GM21576 (cell line): ENCODE data around the gene PPM1J.

ENCODE experiments used
- ATAC-seq: cut with Tn5 transposase; IDR thresholded peaks from one replicate; pipeline ENCODE4 v1.9.1; 2021; ENCODE audit warnings: mild to moderate bottlenecking, moderate library complexity; ENCODE audit not compliant: unreplicated experiment

PPM1J gene

DNA sequence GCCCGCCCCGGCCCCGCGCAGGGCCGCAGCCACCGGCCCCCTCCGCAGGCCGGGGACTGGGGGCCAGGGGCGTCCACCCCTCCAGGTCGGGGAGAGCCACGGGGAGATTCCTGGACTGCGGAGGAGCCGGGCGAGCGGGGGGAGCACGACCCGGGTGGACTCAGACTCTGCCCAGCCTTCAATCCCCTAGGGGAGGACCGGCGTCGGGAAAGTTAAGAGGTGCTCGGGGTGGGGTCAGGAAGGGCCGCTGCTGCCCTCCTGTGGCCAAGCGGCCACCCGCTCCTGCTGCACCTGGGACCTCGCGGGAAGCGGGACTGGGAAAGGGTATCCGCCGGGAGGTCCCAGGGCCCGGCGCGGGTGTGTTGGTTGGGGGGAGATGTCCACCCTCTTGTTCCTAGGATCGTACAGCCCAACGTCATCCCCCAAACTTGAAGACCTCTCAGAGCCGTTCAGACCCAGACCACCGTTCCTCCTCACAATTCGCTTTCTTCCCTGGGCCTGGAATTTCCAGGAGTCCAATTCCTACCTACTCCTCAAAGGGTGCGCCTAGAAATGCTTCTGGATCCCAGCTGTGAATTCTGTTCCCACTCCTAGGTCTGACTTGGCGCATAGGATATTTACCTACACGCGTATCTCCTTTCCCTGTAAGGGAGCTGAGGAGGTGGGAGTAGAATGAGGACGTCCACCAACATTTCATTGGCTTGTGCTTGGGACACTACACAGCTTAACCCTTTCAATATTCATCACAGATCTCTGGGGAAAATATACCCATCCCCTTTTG, 7.7 kb downstream of the PPM1J start:
- peak; percentile 65 for ATAC-seq

DNA sequence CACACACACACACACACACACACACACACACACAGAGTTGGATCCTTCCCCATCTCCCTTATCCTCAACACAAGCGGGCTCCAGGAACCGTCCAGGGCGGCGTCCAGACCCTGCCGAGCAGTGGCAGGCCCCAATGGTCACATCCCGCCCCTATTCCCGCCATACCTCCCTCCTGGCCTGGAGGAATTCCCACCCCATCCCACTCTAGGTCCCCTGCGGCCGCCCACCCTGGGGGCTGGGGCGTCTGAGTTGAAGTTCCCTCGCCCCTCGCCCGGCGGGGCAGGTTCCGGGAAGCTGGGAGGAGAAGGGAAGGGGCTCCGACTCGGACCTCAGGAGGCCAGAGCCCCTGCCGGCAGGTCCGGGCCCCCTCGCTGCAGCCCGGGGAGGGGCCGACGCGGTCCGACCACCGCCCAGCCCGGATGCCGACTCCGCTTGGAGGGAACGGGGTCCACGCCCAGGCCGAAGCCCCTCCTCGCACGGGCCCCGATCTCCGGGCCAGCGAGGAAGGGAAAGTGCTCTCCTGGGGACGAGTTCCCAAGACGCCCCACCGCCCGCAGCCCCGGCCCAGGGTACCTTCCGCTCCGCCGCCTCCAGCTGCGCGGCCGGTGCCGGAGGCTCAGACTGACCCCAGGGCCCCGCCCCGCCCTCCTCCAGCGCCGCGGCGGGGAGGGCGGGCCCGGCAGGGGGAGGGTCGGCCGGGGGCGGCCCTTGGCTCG, 8.5 kb downstream of the PPM1J start, which contains the start of gene RHOC:
TSS of gene RHOC (minus strand) at position 623 of the 716 bp plus-strand sequence. CDS start 3,328 bp downstream, outside the sequence.
- peak; percentile 51 for ATAC-seq

DNA sequence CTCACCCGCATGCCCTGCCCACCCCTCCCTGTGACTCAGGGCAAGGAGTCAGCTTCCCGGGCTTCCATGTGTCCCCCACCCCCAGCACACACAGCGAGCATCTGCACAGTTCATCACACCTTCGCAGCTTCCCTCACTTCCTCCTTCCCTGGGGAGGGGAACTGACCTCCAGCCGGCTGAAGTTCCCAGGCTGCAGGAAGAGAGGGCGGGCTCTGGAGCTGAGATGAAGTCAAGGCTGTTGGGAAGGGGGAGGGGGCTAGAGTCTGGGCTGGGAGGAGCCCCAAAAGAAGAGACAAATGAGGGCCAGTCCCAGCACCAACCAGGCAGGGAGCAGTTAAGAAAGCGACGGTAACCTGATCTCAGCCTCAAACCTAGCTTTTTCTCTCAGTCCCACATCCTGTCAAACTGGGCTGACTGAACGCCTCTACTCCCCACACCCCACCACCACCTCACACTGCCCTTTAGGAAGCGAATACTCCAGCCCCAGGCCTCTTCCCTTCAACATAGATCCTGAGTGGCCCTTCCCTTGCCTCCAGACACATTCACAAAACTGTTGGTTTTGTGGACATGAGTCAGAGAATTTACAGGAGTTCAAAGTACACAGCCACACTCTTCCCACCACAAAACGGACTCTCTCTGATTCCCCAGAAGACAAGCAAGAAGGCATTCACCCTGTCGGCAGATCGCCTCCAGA, 10.1 kb downstream of the PPM1J start:
- peak; percentile 55 for ATAC-seq

DNA sequence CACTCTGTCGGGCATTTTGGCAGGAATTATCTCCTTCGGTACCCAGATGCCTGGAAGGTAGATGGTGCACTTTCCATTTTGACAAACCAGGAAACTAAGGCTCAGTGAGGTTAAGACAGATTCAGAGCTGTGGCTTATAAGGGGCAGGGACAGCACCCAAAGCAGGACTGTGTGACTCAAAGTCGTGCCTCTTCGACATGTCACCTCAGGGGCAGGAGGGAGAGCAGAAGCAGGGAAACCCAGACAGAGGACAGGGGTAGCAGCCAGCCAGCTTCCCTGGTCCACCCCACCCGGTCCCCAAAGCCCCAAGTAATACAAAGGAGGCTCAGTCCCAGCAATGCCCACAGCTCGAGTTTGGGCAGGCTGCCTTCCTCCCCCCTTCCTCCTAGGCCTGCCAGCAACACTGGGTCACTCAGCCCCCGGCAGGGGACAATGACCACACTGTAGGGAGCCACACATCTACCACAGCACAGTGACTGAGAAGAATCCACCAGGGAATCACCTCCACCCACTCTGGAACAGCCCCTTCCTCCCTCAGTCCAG, 10.7 kb downstream of the PPM1J start:
- ATAC-seq, result no peak

DNA sequence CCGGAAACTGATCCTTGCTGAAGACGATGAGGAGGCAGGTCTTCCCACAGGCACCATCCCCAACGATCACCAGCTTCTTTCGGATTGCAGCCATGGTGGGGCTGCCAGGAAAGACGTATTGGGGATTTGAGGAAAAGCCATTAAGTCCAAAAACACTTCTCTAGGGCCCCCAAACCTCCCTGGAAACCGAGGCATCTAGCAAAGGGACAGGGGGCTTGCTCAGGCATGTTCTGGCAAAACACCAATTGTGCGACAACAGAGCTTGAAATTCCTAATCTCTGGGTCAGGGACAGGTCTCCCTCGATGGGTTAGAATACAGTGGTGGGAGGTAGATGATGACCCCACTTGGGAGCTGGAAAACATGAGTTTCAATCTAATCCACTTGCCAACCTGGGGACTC, 11.4 kb downstream of the PPM1J start:
- ATAC-seq, result no peak

DNA sequence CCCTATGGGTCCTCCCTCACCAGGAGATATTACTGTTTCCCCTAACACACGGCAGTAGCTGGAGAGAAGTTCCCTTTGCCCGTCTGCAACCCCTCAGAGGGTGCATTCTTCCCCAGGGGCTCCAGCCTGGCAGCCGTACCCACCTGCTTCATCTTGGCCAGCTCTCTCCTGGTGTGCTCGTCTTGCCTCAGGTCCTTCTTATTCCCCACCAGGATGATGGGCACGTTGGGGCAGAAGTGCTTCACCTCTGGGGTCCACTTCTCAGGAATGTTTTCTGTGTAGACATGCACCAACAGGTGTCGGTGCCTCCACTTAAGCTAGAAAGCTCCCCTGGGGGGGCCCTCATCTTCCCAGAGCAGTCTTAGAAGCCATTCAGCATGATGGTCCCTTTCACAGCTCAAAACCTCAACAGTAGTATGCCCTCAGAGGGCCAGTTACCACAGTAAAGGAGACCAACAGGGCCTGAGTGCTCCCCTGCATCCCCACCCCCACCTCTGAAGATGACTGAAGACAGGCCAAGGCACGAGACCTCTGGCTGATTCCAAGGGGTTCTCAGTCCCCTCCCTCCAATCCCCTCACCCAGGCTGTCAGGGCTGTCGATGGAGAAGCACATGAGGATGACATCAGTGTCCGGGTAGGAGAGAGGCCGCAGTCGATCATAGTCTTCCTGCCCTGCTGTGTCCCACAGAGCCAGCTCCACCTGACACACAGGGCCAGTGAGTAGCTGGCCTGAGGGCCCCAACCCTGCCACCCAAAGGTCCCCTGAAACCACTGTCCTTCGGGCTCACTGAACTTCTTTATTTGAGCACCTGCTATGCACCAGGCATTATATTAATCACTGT, 12.5 kb downstream of the PPM1J start:
- no peak for ATAC-seq

DNA sequence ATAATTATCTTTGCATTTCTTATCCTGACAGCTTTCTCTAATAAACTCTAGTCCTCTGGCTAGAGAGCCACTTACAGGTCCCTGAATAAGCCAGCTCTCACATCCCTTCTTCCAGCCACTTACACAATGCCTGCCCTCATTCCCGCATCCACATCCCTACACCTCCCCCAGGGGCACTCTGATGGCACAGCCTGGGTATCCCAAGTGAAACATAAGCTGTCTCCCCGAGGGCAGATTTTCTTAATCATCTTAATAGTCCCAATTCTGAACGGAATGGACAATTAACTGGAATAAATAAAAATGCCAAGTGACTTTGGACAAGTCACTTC, 13.1 kb downstream of the PPM1J start:
- ATAC-seq, result no peak

DNA sequence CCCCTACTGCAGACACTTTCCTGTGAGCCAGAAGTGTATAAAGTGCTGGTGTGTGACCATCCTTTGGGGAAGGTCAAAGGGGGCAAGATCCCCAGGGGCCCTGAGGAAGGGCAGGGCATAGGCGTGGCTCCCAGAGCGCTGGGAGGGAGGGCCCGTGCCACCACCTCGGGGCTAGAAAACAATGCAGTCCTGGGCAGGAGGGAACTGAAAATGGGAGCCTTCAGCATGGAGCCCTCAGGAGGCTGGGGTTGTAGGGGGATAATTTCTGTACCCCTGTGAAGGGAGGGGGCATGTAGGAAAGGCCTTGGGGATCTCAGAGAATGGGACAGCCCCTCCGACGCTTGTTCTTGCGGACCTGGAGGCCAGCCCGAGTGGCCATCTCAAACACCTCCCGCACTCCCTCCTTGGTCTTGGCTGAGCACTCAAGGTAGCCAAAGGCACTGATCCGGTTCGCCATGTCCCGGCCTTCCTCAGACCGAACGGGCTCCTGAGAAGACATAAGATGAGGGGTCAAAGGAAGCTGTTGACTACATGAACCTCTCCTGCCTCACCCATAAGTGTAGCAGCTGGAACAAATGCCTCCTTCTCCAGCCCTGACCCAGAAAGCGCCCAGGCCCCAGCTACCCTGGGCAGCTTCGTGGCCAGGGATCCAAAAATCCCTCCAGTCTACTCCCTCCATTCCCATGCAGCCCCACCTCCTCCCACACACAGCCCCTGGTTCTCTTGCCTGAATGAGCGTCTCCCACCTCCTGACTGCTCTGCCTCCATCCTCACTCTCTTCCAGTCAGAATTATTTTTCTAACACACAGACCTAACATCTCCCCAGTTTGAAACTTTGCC, 13.7 kb downstream of the PPM1J start:
- no peak for ATAC-seq

DNA sequence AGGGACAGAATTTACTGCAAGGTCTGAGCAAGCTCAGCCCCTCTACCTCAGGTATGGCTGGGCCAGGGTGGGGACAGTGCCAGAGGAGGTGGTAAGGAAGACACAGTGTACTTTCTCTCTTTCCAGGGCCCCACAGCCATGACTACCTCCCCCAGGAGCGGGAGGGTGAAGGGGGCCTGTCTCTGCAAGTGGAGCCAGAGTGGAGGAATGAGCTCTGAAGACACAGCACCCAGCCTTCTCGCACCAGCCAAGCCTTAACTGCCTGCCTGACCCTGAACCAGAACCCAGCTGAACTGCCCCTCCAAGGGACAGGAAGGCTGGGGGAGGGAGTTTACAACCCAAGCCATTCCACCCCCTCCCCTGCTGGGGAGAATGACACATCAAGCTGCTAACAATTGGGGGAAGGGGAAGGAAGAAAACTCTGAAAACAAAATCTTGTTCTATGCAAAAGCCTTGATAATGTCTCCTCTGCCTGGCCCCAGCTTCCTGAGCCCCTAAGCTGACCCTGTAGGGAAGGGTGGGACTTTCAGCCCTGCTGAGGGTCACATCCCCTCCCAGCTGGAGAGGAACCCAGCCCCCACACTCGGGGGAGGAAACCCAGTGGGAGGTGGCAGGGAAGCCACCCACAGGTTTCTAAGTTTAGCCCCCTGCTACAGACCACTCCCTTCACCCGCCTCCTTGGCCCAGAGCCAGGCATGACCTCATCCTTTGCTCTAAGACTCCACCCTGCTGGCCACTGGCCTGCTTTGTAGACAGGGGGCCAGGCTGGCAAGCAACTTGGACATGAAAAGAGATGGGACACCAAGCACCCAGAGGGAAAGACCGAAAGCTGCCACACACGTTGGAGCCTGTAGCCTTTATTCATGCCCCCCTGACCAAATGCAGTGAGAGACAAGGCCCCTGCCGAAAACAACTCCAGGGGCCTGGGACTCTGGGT, 14.6 kb downstream of the PPM1J start:
- peak; percentile 37 for ATAC-seq

DNA sequence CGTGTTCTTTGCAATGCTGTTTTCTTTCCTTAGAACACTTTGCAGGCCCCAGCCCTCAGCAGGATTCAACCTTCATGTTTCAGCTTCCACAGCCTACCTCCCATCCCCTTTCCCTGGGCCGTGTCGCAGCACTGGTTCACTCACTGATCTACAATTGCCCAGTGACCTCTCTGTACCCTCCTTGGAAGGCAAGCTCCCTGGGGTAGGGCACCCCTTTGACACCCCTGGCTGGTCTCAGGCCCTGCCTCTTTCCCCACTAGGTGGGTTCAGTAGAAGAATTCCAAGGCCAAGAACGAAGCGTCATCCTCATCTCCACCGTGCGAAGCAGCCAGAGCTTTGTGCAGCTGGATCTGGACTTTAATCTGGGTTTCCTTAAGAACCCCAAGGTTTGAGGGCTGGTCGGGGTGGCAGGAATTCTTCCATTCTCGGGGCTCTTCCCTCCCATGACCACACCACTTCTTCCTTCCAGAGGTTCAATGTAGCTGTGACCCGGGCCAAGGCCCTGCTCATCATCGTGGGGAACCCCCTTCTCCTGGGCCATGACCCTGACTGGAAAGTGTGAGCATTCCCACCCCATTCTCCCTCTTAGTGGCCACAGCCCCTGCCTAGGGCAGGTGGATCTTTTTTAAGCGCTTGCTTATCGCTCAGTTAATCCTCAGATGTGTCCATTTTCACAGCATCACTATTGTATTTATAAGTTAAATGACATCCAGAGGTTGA, 15.5 kb downstream of the PPM1J start:
- ATAC-seq, result no peak

DNA sequence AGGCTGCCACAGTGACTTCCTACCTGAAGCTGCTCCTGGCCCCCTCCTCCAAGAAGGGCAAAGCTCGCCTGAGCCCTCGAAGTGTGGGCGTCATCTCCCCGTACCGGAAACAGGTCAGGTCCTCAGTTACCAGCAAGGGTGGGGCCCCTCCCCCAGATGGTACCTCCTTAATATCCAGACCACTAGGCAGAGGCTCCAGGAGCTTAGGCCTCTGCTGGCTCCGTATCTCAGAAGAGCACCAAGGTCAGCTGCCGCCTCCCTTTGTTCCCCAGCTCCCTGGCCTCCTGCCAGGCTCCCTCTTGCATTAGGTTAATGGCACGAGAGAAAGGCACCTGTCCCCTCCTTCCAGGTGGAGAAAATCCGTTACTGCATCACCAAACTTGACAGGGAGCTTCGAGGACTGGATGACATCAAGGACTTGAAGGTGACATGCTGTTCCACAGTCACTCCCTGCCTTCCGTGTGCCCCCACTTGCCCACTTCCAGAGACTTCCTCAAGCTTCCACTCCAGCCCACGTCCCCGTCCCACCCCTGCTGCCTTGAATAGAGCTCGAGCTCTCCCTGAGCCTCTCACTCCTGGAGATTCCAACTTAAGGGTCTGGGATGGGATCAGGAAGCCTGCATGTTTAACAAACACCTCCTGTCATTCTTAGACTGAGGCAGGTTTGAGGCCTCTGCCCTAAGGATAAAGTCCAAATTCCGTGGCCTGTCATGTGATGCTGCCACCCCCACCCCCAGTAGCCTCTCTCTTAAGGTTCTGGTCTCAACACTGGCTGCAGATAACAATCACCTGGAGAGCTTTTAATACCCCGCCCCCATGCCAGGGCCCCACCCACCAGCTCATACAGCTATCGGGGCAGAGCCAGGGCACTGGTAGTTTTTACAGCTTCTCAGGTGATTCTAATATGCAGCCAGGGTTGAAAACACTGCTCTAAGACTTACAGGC, 16.5 kb downstream of the PPM1J start:
- no peak for ATAC-seq

DNA sequence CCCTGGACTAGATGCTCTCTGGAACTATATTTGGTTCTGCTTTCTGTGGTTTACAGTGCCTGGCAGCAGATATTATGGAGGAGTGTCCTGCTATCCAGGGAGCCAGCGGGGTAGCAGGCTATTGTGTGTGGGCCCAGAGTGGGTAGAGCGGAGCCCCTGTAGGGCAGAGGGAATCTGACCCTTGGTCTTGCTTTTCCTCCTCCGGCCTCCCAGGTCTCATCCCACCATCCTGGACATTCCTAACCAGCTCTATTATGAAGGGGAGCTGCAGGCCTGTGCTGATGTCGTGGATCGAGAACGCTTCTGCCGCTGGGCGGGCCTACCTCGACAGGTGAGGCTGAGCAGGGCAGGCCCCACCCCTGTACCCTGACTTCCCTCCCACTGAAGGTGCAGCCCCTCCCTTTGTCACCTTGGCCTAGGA, 17.3 kb downstream of the PPM1J start:
- no peak for ATAC-seq

DNA sequence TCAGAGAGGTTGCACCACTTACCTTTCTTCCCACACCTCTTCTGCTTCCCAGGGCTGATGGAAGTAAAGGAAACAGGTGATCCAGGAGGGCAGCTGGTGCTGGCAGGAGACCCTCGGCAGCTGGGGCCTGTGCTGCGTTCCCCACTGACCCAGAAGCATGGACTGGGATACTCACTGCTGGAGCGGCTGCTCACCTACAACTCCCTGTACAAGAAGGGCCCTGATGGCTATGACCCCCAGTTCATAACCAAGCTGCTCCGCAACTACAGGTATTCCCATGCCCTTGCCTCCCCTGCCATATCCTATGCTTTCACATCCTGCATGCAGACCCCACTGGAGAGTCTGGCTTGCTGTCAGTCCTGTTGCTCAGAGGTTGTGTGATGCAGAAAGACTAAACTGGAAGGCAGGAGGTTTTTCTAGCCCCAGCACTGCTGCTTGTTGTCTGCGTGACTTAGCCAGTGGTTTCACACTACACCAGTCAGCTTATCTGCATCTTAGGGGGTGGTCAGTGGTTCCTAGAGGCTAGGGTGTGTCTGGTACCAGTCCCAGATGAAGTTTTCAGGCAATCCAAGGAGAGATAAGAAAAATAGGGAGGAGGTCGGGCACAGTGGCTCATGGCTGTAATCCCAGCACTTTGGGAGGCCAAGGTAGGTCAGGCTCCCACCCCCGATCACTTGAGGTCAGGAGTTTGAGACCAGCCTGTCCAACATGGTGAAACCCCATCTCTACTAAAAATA, 18.4 kb downstream of the PPM1J start:
- no peak for ATAC-seq

DNA sequence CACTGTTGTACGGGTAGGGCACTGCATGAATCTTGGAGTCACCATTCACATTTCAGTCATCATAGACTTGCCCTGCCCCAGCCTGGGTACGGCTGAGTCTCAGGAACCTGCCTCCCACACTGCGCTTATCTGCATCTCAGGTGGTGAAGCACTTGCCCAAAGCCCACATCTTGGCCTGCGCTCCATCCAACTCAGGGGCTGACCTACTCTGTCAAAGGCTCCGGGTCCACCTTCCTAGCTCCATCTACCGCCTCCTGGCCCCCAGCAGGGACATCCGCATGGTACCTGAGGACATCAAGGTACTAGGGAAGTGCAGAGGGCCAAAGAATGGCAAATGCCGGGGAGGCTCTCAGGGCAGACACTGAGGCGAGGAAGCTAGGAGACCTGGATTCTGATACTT, 19.9 kb downstream of the PPM1J start:
- no peak for ATAC-seq

DNA sequence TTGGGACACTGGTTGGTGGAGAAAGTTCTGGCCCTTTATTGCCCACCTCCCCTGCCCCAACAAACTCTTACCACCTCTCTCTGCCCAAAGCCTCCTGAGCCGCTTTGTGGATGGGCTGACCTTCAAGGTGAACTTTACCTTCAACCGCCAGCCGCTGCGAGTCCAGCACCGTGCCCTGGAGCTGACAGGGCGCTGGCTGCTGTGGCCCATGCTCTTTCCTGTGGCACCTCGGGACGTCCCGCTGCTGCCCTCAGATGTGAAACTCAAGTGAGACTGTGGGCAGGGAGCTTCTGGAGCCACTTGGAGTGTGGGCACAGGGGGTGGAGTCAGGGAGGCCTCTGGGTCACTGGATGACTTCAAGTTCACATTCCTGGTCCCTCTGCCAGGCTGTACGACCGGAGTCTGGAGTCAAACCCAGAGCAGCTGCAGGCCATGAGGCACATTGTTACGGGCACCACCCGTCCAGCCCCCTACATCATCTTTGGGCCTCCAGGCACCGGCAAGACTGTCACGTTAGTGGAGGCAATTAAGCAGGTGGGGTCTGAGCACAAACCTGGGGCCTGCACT, 20.7 kb downstream of the PPM1J start:
- ATAC-seq, result no peak

DNA sequence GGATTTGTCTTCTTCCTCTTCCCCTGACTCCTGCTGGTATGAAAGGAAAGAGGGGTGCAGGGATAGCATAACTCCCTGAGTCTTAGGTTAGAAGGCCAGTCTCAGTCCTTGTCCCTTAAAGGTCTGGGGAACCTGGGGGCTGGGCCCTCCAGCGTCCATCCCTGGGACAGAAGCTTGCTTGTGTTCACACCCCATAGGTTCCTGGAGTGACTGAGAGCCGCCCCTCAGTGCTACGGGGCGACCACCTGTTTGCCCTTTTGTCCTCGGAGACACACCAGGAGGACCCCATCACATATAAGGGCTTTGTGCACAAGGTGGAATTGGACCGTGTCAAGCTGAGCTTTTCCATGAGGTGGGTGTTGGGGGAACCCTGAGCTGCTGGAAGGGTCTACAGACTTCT, 21.3 kb downstream of the PPM1J start:
- ATAC-seq, result no peak
